Measurements from ENCODE around the gene SLC29A4.

DNA sequence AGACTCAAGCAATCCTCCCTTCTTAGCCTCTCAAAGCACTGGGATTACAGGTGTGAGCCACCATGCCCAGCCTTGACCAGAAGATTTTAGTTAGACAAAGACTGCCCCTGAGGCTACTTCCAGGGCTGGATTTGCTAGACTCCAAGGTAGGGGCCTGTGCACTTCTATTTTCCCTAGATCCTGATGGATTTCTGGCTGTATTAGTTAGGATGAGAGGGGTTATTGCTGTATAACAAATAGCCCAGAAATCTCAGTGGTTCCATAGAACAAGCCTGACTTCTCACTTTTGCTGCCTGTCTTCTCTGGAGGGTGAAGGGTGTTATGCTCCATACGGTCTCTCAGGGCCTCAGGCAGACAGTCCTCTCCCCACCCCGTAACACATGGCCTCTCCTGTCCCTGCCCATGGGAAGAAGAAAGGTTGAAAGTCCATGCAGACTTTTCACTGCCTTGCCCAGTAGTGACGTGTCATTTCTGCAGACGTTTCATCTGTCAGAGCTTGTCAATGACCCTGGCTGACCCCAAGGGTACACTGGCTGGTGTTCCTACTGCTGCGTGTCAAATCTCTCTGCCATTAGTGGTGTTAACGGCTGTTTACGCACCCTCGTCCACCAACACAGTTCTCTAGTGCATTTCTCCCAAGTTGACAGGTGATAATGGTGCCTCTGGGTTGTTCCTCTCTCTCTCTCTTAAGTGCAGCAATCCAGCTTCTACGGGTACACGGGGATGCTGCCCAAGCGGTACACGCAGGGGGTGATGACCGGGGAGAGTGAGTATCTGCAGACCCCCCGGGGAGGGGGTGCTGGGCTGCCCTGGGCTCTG is 11.6 kb downstream of the SLC29A4 start:
- no peak for TF ChIP-seq SP4 (IDR thresholded peaks at IDR 0.05; ENCODE audit: low read length)
- no peak for TF ChIP-seq TAF1 (IDR thresholded peaks at IDR 0.05; ENCODE audit: low read depth, low read length)
- no peak for TF ChIP-seq CEBPB (IDR thresholded peaks at IDR 0.05; ENCODE audit: low read depth, low read length)
- no peak for TF ChIP-seq POLR2A (IDR thresholded peaks at IDR 0.05; ENCODE audit: control extremely low read depth in 1 of 2, low read depth in 2 of 2, low read length in 2 of 2)
- TF ChIP-seq, protein P1, sequence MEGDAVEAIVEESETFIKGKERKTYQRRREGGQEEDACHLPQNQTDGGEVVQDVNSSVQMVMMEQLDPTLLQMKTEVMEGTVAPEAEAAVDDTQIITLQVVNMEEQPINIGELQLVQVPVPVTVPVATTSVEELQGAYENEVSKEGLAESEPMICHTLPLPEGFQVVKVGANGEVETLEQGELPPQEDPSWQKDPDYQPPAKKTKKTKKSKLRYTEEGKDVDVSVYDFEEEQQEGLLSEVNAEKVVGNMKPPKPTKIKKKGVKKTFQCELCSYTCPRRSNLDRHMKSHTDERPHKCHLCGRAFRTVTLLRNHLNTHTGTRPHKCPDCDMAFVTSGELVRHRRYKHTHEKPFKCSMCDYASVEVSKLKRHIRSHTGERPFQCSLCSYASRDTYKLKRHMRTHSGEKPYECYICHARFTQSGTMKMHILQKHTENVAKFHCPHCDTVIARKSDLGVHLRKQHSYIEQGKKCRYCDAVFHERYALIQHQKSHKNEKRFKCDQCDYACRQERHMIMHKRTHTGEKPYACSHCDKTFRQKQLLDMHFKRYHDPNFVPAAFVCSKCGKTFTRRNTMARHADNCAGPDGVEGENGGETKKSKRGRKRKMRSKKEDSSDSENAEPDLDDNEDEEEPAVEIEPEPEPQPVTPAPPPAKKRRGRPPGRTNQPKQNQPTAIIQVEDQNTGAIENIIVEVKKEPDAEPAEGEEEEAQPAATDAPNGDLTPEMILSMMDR (IDR thresholded peaks at IDR 0.05; ENCODE audit: control extremely low read depth in 1 of 3, insufficient read depth in 1 of 3, low read depth in 1 of 3, low read length in 3 of 3), result no peak
- no peak for TF ChIP-seq SIN3A (conservative IDR thresholded peaks at IDR 0.05 in 1 of 2, IDR thresholded peaks at IDR 0.05 in 1 of 2; ENCODE audit: low read depth in 1 of 2, low read length in 2 of 2)
- no peak for TF ChIP-seq EZH2 (IDR thresholded peaks at IDR 0.05; ENCODE audit: low read depth, low read length, severe bottlenecking)
- no peak for TF ChIP-seq EP300 (IDR thresholded peaks at IDR 0.05; ENCODE audit: borderline replicate concordance in 1 of 2, low read depth in 2 of 2, low read length in 2 of 2)
